KBM-7 (cell line): ENCODE data around the gene SYNJ1.
A peak's percentile ranks its signal among the peaks of the same experiment; 100 is the strongest.
"Not testable (repeated sequence)": the region's sequence is repeated elsewhere in the genome, so short reads cannot be mapped to it uniquely, and the experiment has no call there.

Experiments used
- DNase-seq: peaks from one replicate; pipeline ENCODE4 v3.0.0-alpha.2; 2015
- in situ Hi-C: fragments of 300-500 bp; cut with MboI; formaldehyde crosslinking; loops from 2 replicates; pipeline ENCODE4 v1.14.3; 2020; ENCODE audit warnings: low sequenced_read_pairs, low pct_unique_long_range_greater_than_20kb, mixed read lengths

The SYNJ1 gene

DNA sequence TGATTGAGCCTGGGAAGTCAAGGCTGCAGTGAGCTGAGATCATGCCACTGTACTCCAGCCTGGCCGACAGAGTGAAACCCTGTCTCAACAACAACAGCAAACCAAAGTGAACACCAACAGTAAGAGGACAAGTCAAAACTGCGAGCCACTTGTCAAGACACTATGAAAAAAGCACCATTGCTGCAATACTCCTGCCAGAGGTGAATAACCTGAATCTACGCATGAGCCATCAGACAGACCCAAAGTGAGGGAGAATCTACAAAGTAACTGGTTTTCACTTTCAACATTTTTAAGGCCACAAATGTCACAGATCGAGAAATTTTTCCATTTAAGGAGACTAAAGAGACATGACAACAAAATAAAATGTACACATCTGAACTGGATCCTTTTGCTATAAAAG is 21.9 kb downstream of the SYNJ1 start:
- in situ Hi-C loops: no loop called here
- no peak for DNase-seq

DNA sequence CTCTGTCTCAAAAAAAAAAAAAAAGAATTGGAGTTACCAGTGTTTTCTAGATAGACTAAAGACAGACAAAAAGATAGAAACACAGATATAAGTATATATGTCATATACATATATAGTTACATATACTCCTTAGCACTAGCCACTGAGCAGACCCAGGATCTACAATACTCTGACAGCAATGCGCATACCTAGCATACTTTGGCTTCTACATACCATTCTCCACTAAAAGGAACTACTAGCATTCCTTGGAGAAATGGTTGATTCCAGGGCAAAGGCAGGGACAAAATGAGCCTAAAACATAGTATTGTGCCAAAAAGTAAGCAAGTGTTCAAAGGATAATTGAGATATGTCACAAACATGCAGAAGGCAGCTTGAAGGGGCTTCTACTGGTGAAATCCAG is 22.7 kb downstream of the SYNJ1 start:
- in situ Hi-C loops: no loop called here
- DNase-seq: no peak

DNA sequence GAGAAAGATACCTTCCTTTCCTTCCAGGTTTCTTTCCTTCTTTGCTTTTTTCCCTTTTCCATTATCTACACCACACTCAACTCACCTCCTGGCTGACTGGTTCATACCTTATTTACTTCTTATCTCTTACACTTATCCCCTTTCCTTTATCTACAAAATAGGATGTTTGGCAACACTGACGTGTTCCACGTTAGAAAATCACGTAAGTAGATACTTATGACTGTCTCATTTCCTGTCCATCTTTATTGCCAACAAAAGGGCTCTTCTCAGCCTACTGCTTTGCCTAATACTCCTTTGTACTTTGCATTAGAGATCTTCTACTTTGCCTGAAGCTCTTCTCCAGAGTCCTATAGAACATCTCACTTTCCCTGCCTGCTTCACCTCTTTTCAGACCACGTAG is 25.1 kb downstream of the SYNJ1 start:
- in situ Hi-C loops: no loop called here
- DNase-seq: no peak

DNA sequence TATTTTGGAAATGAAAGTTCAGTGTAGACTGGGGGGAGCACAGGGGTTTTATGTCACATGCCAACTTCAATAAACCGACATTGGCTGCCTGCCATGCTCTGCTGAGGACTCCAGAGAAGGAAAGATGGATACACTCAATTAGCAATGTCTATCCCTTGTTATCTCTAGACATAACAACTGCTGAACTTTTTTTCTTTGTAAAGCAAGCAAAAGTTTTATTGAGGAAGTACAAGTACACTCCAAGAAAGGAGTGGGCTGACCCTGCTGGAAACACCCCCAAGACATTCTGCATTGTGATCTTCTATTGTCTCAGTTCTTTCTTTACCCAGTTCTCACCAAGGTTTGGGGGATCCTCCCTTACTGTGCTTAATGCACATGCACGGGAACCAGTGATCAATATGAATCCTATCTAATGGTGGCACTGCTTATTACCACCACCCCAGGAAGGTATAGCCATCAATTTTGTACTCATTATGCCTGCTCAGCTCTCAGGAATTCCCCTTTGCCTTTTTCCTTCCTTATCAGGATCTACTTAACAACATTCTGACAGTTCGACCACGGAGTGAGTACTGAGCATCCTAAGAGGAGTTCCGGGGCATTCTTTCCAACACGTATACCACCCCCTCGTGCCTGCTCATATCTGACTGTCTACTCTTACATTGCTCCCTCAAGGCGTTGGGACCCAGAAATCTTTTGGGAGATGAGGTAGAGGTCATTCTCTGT is 28.7 kb downstream of the SYNJ1 start:
- DNase-seq: no peak
- in situ Hi-C loops: no loop called here

DNA sequence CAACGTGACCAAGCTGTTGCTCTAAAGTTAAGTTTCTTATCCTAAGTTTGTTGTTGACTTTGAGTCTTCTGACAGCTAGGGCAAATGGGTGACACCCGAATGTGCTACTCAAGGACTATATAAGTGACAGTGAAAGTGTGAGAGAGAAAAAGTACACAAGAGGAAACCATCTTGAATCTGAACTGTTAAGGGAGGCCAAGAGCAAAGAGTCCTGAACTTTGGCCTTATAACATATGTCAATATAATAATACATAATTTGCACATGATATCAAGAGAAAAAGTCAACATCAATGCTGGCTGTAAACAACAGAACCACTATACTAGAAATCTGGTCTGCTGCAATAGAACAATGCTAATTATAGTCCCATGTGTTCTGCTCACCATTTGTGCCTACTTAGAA is 29.5 kb downstream of the SYNJ1 start:
- in situ Hi-C loops: no loop called here
- DNase-seq: no peak

DNA sequence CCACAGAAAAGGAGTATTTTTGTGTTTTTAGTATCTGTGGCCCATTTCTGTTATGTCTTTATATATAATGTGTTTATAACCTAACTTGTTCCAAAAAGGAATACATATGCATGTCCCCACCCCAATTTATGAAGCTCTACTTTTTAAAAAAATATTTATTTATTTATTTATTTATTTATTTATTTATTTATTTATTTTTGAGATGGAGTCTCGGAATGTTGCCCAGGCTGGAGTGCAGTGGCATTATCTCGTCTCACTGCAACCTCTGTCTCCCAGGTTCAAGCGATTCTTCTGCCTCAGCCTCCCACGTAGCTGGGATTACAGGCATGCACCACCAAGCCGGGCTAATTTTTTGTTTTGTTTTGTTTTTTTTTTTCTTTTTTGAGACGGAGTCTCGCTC is 32.3 kb downstream of the SYNJ1 start:
- in situ Hi-C loops, DNase-seq: not testable (repeated sequence)

DNA sequence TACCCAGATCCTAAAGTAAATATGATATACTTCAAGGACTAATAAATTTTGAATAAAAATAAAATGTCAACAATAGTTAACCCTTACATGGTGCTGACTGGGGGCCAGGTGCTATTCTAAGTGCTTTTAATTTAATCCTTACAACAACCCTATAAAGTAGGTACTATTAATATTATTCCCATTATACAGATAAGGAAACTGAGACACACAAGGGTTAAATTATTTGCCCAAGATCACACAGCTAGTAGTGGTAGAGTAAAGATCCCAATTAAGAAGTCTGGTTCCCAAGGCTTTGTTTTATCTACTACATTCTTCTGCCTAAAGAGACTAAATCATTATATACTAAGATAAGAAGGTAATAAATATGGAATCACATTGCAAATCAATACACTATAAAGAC is 34.2 kb downstream of the SYNJ1 start:
- DNase-seq: no peak
- in situ Hi-C loops: no loop called here

DNA sequence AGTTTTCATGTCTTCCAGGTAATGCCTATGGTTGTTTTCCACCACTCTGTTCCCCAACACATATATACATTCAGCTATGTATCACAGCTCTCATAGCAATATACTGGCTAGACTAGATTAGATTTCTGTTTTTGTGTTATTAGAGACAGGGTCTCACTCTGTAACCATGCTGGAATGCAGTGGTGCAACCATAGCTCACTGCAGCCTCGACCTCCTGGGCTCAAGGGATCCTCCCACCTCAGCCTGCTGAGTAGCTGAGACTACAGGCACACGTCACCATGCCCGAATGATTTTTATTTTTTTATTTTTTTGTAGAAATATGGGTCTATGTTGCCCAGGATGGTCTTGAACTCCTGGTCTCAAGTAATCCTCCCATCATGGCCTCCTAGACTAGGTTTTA is 37.7 kb downstream of the SYNJ1 start:
- in situ Hi-C loops: no loop called here
- no peak for DNase-seq

DNA sequence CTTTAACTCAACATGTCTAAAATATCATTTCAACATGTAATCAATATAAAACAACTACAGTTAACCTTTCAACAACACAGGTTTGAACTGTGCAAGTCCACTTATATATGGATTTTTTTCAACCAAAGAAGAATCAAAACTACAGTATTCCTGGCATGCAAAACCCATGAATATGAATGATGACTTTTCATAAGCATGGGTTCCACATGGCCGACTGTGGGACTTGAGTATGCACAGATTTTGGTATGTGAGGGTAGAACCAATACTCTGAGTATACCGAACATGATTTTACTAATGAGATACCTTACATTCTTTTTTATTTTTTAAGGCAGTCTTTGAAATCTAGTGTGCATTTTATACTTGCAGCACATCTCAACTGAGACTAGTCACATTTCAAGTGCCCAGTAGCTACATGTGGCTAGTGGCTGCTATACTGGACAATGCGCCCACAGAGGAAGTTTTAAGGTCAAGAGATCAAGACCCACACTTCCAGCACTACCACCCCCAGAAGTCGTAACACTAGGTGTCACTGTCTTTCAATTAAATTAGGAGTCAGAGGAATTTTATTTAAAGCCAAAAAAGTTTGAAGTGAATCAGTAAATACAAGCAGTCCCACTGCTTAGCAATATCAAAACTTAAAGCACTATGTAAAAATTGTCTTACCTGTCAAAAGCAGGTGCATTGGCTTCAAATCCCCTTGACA is 40.0 kb downstream of the SYNJ1 start:
- in situ Hi-C loops: no loop called here
- DNase-seq: no peak

DNA sequence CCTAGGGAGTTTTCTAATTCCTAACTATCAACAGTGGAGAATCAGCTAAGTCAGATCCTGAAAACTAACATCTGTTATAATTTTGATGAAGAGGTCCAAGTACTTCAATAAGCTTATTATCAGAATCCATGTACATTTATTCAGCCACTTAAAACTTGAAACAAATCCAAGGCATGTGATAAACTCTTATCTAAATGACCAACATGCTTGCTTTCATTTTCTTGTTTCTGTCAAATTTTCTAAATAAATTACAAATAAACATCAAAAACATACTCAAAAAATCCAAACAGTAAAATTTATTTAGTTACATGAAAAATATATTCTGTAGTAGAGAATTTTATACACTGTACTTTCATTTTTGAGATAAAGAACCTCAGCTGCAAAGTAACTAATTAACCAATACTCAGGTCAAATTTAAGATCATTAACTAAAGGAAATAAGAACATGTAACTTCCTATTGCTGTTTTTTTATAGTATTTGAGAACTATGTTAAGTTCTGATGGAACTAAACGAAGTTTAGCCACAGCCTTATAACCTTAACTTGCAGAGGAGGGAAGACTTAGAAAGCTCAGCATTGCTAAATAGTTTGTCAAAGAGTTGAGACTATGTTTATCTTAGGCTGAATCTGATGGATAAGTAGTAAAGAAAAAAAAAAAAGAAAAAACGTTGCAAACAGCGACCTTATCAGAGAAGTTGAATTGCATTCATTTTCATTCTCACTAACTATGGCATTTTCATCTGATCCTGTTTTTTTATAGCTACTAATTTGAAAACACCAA is 44.9 kb downstream of the SYNJ1 start:
- DNase-seq: no peak
- in situ Hi-C loops: no loop called here

DNA sequence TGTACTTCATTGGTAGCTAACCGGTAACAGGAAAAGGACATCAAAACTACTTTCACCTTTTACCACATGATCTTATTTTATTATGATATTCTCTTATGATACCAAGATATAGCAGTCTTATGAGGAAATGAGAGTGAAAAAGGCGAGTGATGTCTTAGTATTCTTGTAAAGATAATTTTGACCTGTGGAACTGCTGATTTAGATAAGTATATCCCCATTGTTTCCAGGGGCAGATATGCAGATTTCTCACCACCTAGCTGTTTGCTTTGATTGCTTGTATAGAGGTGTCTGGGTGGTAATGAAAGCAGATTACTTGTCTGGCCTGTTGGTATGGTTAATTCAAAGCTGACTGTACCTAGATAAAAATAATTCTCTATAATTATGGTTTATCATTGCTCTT is 53.1 kb downstream of the SYNJ1 start:
- DNase-seq: no peak
- in situ Hi-C loops: loop anchor here (25.0 kb wide), 1 partner anchor 513 kb away; no protein-coding TSS in a partner anchor

DNA sequence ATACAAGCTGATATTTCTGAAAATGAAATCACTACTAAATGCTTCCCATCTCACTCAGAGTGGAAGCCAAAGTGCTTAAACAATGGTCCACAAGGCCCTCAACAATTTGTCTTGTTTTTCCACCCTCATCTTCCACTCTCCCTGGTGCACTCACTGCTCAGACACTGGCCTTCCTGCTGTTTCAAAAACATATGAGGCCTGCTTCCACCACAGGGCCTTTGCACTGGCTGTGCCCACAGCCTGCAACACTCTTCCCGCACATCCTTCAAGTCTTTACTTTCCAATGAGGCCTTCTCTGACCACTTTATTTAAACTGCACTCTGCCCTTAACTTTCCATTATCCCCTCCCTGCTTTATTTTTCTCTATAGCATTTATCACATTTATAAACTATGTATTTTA is 53.8 kb downstream of the SYNJ1 start:
- in situ Hi-C loops: loop anchor here (25.0 kb wide), 1 partner anchor 513 kb away; no protein-coding TSS in a partner anchor
- DNase-seq: no peak

DNA sequence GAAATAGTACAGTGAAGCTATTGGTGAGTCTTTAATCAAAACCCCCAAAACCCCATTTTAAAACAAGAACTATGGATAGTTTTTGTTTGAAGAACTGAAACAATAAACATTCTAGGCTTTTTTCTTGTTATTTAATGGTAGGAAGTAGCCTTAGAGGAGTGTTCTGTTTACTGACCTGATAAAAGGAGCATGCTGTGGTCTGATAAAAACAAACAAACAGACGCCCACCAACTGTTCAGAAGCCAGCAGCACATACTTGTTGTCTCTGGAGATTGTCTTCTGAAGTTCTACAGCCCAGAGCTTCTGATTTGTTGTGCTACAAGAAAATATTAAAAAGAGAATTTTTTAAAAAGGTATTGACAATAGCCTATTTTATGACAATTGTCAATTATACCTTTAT is 61.6 kb downstream of the SYNJ1 start:
- no peak for DNase-seq
- in situ Hi-C loops: loop anchor here (25.0 kb wide), 1 partner anchor 521 kb away; no protein-coding TSS in a partner anchor

DNA sequence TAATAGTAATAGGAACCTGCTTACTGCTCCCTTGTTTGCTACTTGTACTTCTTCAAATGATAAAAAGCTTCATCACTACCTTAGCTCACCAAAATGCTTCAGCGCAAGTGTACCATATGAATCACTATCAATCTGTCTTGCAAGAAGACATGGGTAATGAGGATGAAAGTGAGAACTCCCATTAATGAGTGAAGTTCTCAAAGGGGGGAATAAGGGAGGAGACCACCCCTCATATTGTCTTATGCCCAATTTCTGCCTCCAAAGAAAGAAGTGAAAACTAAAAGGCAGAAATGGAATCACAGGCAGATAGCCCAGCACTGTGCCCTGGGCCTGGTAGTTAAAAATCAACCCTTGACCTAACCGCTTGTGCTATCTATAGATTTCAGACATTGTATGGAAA is 63.7 kb downstream of the SYNJ1 start:
- DNase-seq: not testable (repeated sequence)
- in situ Hi-C loops: loop anchor here (25.0 kb wide), 1 partner anchor 523 kb away; no protein-coding TSS in a partner anchor

DNA sequence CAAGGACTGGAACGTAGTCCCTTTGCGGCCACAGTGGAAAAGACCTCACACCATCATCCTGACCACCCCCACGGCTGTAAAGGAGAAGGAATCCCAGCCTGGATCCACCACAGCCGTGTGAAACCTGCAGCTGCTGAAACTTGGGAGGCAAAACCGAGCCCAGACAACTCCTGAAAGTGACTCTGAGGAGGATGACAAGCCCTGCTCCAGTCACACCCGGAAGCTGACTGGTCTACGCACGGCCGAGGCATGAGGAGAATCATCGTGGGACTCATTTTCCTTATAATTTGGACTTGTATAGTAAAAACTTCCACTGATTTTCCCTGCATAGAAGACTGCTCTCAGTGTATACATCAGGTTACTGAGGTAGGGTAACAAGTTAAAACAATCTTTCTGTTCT is 65.8 kb downstream of the SYNJ1 start:
- not testable (repeated sequence) for DNase-seq
- in situ Hi-C loops: loop anchor here (25.0 kb wide), 1 partner anchor 525 kb away; no protein-coding TSS in a partner anchor

DNA sequence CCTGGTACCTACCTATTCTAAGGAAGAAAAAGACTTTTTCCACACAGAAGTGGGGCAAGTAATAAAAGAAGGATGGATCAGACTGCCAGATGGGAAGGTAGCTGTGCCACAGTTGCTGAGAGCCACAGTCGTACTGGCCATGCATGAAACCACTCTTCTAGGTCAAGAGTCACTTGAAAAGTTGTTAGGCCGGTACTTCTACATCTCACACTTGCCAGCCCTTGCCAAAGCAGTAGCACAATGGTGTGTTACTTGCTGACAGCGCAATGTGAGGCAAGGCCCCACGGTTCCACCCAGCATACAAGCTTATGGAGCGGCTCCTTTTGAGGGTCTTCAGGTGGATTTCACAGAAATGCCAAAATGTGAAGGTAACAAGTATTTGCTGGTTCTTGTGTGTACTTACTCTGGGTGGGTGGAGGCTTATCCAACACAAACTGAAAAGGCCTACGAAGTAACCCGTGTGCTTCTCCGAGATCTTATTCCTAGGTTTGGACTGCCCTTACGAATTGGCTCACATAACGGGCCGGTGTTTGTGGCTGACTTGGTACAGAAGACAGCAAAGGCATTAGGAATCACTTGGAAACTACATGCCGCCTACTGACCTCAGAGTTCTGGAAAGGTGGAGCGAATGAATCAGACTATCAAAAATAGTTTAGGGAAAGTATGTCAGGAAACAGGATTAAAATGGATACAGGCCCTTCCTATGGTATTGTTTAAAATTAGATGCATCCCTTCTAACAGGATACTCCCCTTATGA is 66.6 kb downstream of the SYNJ1 start:
- in situ Hi-C loops: loop anchor here (25.0 kb wide), 1 partner anchor 526 kb away; no protein-coding TSS in a partner anchor
- not testable (repeated sequence) for DNase-seq

DNA sequence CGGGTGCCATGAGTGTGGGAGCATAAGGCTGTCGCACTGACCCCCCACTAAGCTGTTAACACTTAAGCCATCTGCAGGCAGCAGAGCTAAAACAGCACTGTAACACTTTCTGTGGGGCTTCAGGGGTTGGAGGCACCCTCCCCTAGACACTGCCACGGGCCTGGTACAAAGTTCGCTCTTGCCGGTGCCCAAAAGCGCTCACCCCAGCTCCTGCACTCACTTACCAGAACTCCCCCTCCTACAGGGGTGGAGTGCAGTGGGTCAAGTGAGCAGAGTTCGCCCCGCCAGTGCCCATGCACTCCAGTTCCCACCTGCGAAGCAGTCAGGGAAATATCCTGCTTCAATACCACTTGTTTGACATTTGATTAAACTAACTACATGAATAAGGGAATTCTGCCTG is 69.3 kb downstream of the SYNJ1 start:
- in situ Hi-C loops: loop anchor here (25.0 kb wide), 1 partner anchor 529 kb away; no protein-coding TSS in a partner anchor
- no peak for DNase-seq

DNA sequence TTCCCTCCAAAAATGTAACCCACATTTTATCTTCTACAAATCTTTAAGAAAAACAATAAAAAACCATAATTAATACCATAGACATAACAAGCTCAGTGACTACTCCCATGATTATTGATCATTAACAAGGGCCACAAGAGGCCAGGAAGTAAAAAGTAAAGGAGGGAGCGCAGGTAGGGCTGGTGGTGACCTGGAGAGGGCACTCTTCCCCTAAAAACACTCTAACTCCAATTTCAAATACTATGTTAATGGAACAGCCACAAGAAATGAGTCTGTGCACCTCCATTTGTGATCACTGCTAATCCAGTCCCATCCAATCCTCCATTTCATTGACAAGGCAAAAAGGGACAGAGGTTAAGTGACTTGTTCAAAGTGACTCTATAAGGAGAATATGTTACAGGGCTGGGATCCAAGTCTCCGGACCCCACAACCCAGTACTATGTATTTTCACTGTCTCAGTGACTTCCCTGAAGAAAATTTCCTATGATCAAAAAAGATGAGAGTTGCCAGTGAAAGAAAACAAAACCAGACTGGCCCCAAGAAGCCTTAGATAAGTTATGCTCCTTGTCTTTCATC is 74.4 kb downstream of the SYNJ1 start:
- in situ Hi-C loops: loop anchor here (25.0 kb wide), 1 partner anchor 534 kb away; no protein-coding TSS in a partner anchor

DNA sequence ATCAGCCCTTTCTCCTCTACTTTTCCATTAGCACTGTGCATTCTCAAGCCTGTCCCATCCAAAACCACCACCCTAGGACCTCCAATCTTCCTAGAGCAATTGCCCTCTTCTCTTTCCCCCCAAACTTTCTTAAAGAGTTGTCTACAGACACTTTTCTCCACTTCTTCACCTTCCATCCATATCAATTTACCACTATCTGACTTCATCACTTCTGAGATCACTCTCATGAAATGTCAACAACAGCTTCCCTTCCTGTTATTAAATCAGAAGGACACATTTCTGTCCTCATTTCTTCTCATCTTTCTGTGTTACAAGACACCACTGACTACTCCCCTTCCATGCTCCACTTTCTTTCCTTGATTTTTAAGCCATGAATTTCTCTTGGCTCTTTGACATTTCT is 79.6 kb downstream of the SYNJ1 start:
- DNase-seq: no peak
- in situ Hi-C loops: no loop called here

More for the DNA sequence above, 74.4 kb downstream of the SYNJ1 start:
- DNase-seq: peak; percentile 73
